IPS-18a (cell line): Measurements from ENCODE around the gene USF2.

Experiments used
- H3K27ac ChIP-seq: one replicate; pipeline ENCODE4 v1.5.1; 2013; ENCODE audit warnings: low read length
- H3K27me3 ChIP-seq: one replicate; pipeline ENCODE4 v1.6.1; 2013; ENCODE audit warnings: mild to moderate bottlenecking, low read length; ENCODE audit not compliant: control insufficient read depth, insufficient read depth
- H3K36me3 ChIP-seq: one replicate; pipeline ENCODE4 v1.6.1; 2013; ENCODE audit warnings: low read depth, low read length; ENCODE audit not compliant: control insufficient read depth
- H3K4me1 ChIP-seq: one replicate; pipeline ENCODE4 v1.6.1; 2013; ENCODE audit warnings: low read depth, low read length; ENCODE audit not compliant: control insufficient read depth
- H3K4me3 ChIP-seq: one replicate; pipeline ENCODE4 v1.5.1; 2013; ENCODE audit warnings: low read length
- H3K9ac ChIP-seq: one replicate; pipeline ENCODE4 v1.6.1; 2013; ENCODE audit warnings: mild to moderate bottlenecking, low read length, moderate library complexity
- H3K9me3 ChIP-seq: one replicate; pipeline ENCODE4 v1.6.1; 2013; ENCODE audit warnings: low read depth, low read length; ENCODE audit not compliant: control insufficient read depth

Gene USF2

GRCh38 chr19:35248310-35249145 lies 20.2 kb upstream of the USF2 start, which contains the start of gene LSR:
Gene LSR (plus strand): TSS chr19:35249002. CDS start chr19:35249023, 21 bp downstream.
- peaks cover 14% of the 10 kb centered on the region for H3K4me1 ChIP-seq
- H3K27me3 ChIP-seq, result no peaks in the 10 kb centered on the region
- H3K4me3 ChIP-seq, result peak within 1 kb of the TSS; percentile 93
- no peaks in the 10 kb centered on the region for H3K9me3 ChIP-seq
- peak within 1 kb of the TSS; percentile 99 for H3K27ac ChIP-seq
- H3K9ac ChIP-seq, result peak within 1 kb of the TSS; percentile 91
- peaks cover 13% of the 10 kb centered on the region for H3K36me3 ChIP-seq

GRCh38 chr19:35249146-35249847 lies 19.5 kb upstream of the USF2 start:
- Histone ChIP-seq H3K4me1 (peaks cover 16% of the 10 kb centered on the region), H3K4me3 (peak overlapping the region; percentile 93), H3K9ac (peak overlapping the region; percentile 91), H3K27ac (peak overlapping the region; percentile 99), H3K9me3 (no peaks in the 10 kb centered on the region), H3K36me3 (peaks cover 16% of the 10 kb centered on the region), H3K27me3 (no peaks in the 10 kb centered on the region)

GRCh38 chr19:35249848-35250711 lies 18.7 kb upstream of the USF2 start:
- Histone ChIP-seq H3K9me3 (no peaks in the 10 kb centered on the region), H3K27ac (no peak overlapping the region), H3K4me1 (peaks cover 16% of the 10 kb centered on the region), H3K36me3 (peaks cover 24% of the 10 kb centered on the region), H3K9ac (peak overlapping the region; percentile 91), H3K4me3 (peak overlapping the region; percentile 93), H3K27me3 (no peaks in the 10 kb centered on the region)

- no peaks in the 10 kb centered on the region for H3K9me3 ChIP-seq
- no peak overlapping the region for H3K4me3 ChIP-seq
- peaks cover 16% of the 10 kb centered on the region for H3K4me1 ChIP-seq
- H3K27ac ChIP-seq, result no peak overlapping the region
- H3K27me3 ChIP-seq, result no peaks in the 10 kb centered on the region
- peaks cover 33% of the 10 kb centered on the region for H3K36me3 ChIP-seq
- no peak overlapping the region for H3K9ac ChIP-seq
Observed at GRCh38 chr19:35251456-35251855, 17.3 kb upstream of the USF2 start.

GRCh38 chr19:35253316-35254286 lies 15.2 kb upstream of the USF2 start:
- Histone ChIP-seq H3K36me3 (peaks cover 38% of the 10 kb centered on the region), H3K27ac (no peak overlapping the region), H3K4me1 (peaks cover 6% of the 10 kb centered on the region), H3K27me3 (no peaks in the 10 kb centered on the region), H3K4me3 (no peak overlapping the region), H3K9ac (no peak overlapping the region), H3K9me3 (no peaks in the 10 kb centered on the region)

- Histone ChIP-seq H3K4me3 (no peak overlapping the region), H3K27me3 (no peaks in the 10 kb centered on the region), H3K9me3 (no peaks in the 10 kb centered on the region), H3K27ac (no peak overlapping the region), H3K4me1 (peaks cover 6% of the 10 kb centered on the region), H3K36me3 (peaks cover 44% of the 10 kb centered on the region), H3K9ac (no peak overlapping the region)
Observed at GRCh38 chr19:35254341-35255297, 14.1 kb upstream of the USF2 start.

GRCh38 chr19:35256566-35256965 lies 12.2 kb upstream of the USF2 start:
- H3K27me3 ChIP-seq, result no peaks in the 10 kb centered on the region
- peaks cover 6% of the 10 kb centered on the region for H3K4me1 ChIP-seq
- H3K27ac ChIP-seq, result no peak overlapping the region
- H3K9me3 ChIP-seq, result no peaks in the 10 kb centered on the region
- H3K4me3 ChIP-seq, result no peak overlapping the region
- H3K9ac ChIP-seq, result no peak overlapping the region
- H3K36me3 ChIP-seq, result peaks cover 40% of the 10 kb centered on the region

GRCh38 chr19:35257113-35257461 lies 11.7 kb upstream of the USF2 start:
- Histone ChIP-seq H3K36me3 (peaks cover 44% of the 10 kb centered on the region), H3K9ac (no peak overlapping the region), H3K9me3 (no peaks in the 10 kb centered on the region), H3K27me3 (no peaks in the 10 kb centered on the region), H3K4me3 (no peak overlapping the region), H3K4me1 (peaks cover 6% of the 10 kb centered on the region), H3K27ac (no peak overlapping the region)

- Histone ChIP-seq H3K9me3 (no peaks in the 10 kb centered on the region), H3K36me3 (peaks cover 57% of the 10 kb centered on the region), H3K4me3 (no peak overlapping the region), H3K9ac (no peak overlapping the region), H3K27ac (no peak overlapping the region), H3K27me3 (no peaks in the 10 kb centered on the region), H3K4me1 (no peaks in the 10 kb centered on the region)
Observed at GRCh38 chr19:35260694-35261304, 8.0 kb upstream of the USF2 start.
